ENCODE measurements around the gene PLSCR1. TPM values are rescaled to one million over a fixed set of nuclear protein-coding genes. Genes with fewer than 3 reads are reported as not detected.

The PLSCR1 gene, protein sequence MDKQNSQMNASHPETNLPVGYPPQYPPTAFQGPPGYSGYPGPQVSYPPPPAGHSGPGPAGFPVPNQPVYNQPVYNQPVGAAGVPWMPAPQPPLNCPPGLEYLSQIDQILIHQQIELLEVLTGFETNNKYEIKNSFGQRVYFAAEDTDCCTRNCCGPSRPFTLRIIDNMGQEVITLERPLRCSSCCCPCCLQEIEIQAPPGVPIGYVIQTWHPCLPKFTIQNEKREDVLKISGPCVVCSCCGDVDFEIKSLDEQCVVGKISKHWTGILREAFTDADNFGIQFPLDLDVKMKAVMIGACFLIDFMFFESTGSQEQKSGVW
- 100 to 1,000 TPM in 1 of 5 experiments, 10 to 100 TPM in 4; 14.6 to 174 (median 16.1) TPM for total RNA-seq
- 10 to 100 TPM; 17.7 to 20.5 TPM for polyA plus RNA-seq
- total RNA-seq = 7.3 reads per million, percentile 30 among the genes with 10 or more reads in this experiment

- H3K27me3 ChIP-seq (ENCODE audit: control insufficient read depth in 2 of 2, insufficient read depth in 2 of 2, low read length in 2 of 2) = no peaks in the 10 kb centered on the region
- no peaks in the 10 kb centered on the region for H3K9me3 ChIP-seq (ENCODE audit: control insufficient read depth in 2 of 3, low read length in 3 of 3)
- H3K4me1 Mint-ChIP-seq = peaks cover 36 to 73% (median 57%) of the 10 kb centered on the region in 7 donors
- H3K9me3 Mint-ChIP-seq = no peaks in the 10 kb centered on the region
- H3K27ac Mint-ChIP-seq = peak within 1 kb of the TSS; percentile 29 to 97 (median 86)
- H3K4me3 Mint-ChIP-seq = peak within 1 kb of the TSS; percentile 91 to 98 (median 93)
- H3K4me1 ChIP-seq (ENCODE audit: control insufficient read depth in 2 of 2, insufficient read depth in 2 of 2, low read length in 2 of 2) = peaks cover 12 to 28% of the 10 kb centered on the region in 2 donors
- peak within 1 kb of the TSS; percentile 82 for H3K4me3 ChIP-seq (ENCODE audit: low read length)
- intact Hi-C loops (cut with micrococcal nuclease) = loop anchor here (1.0 to 5.0 kb wide), 4 partner anchors 31 to 75 kb away; partner anchors contain the start of gene PLSCR2 (in 1 of the 2)
- peak; percentile 86 for ATAC-seq
- ChIA-PET CTCF (no interaction called here), POLR2A (interaction anchor here (0.9 kb wide), 1 partner anchor 74 kb away, joined by 3 read pairs; the partner anchor contains the start of gene PLSCR2)
- peaks cover 0 to 6% (median 0%) of the 10 kb centered on the region in 3 experiments for H3K36me3 ChIP-seq (ENCODE audit: control insufficient read depth in 2 of 3, insufficient read depth in 3 of 3, low read length in 3 of 3)
- H3K27ac ChIP-seq (ENCODE audit: low read depth, low read length) = peak within 1 kb of the TSS; percentile 68
- H3K27me3 Mint-ChIP-seq = no peaks in the 10 kb centered on the region
- DNase-seq = peak; percentile 40 to 77 (median 55)
- peaks cover 0 to 28% (median 0%) of the 10 kb centered on the region in 5 donors for H3K36me3 Mint-ChIP-seq
Measured at GRCh38 chr3:146544002-146544928, at the start of gene PLSCR1. Gene PLSCR1 (minus strand): TSS chr3:146544607. CDS start chr3:146536552, 8,055 bp downstream.

DNA sequence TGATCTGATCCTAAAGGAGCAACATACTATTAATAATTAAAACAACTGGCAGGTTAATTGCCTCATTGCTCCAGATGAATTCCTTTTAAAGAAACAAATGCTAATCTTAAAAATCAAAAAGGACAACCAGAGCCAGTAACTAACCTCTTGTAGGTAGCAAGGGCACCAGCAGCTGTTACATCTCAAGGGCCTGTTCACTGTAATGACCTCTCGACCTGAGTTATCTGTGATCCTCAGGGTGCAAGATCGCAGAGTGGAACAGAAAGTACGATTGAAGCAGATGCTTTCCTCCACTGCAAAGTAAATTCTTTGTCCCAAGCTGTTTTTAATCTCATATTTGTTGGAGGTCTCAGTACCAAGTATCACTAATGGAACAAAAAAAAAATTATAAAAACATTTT, 49.4 kb upstream of the PLSCR1 start:
- intact Hi-C loops (cut with micrococcal nuclease) = no loop called here
- peaks cover 0 to 1% (median 0%) of the 10 kb centered on the region in 11 donors for H3K9me3 Mint-ChIP-seq

GRCh38 chr3:146590521-146590920, 46.1 kb upstream of the PLSCR1 start:
- H3K4me3 ChIP-seq (ENCODE audit: low read length) = no peak overlapping the region
- Mint-ChIP-seq H3K4me1 (no peaks in the 10 kb centered on the region), H3K36me3 (no peaks in the 10 kb centered on the region), H3K27me3 (peaks cover 0 to 31% (median 10%) of the 10 kb centered on the region in 5 donors), H3K27ac (no peak overlapping the region), H3K4me3 (no peak overlapping the region), H3K9me3 (peaks cover 0 to 1% (median 0%) of the 10 kb centered on the region in 11 donors)
- H3K27ac ChIP-seq (ENCODE audit: low read depth, low read length) = no peak overlapping the region
- no peaks in the 10 kb centered on the region for H3K36me3 ChIP-seq (ENCODE audit: control insufficient read depth in 2 of 3, insufficient read depth in 3 of 3, low read length in 3 of 3)
- H3K4me1 ChIP-seq (ENCODE audit: control insufficient read depth in 2 of 2, insufficient read depth in 2 of 2, low read length in 2 of 2) = no peaks in the 10 kb centered on the region
- H3K27me3 ChIP-seq (ENCODE audit: control insufficient read depth in 2 of 2, insufficient read depth in 2 of 2, low read length in 2 of 2) = no peaks in the 10 kb centered on the region
- no peak for DNase-seq
- CTCF ChIA-PET = interaction anchor here (1.2 kb wide), 1 partner anchor 10 kb away, joined by 4 read pairs; no protein-coding TSS in a partner anchor
- no peaks in the 10 kb centered on the region for H3K9me3 ChIP-seq (ENCODE audit: control insufficient read depth in 2 of 3, low read length in 3 of 3)
- intact Hi-C loops (cut with micrococcal nuclease) = loop anchor here (1.0 kb wide), 2 partner anchors 50 to 51 kb away; no protein-coding TSS in a partner anchor
- POLR2A ChIA-PET = no interaction called here
- no peak for ATAC-seq

More for the DNA sequence above, 49.4 kb upstream of the PLSCR1 start:
- no peaks in the 10 kb centered on the region for H3K36me3 ChIP-seq (ENCODE audit: control insufficient read depth in 2 of 3, insufficient read depth in 3 of 3, low read length in 3 of 3)
- H3K27ac Mint-ChIP-seq = no peak overlapping the region
- H3K4me3 Mint-ChIP-seq = no peak overlapping the region
- CTCF ChIA-PET = interaction anchor here (0.5 to 1.3 kb wide), 3 partner anchors 9 to 1347 kb away, joined by 3 to 4 read pairs (median 3); no protein-coding TSS in a partner anchor
- no peaks in the 10 kb centered on the region for H3K36me3 Mint-ChIP-seq
- no peaks in the 10 kb centered on the region for H3K9me3 ChIP-seq (ENCODE audit: control insufficient read depth in 2 of 3, low read length in 3 of 3)
- ATAC-seq = no peak
- H3K4me1 Mint-ChIP-seq = no peaks in the 10 kb centered on the region
- no peak overlapping the region for H3K27ac ChIP-seq (ENCODE audit: low read depth, low read length)
- no peaks in the 10 kb centered on the region for H3K4me1 ChIP-seq (ENCODE audit: control insufficient read depth in 2 of 2, insufficient read depth in 2 of 2, low read length in 2 of 2)
- no peaks in the 10 kb centered on the region for H3K27me3 ChIP-seq (ENCODE audit: control insufficient read depth in 2 of 2, insufficient read depth in 2 of 2, low read length in 2 of 2)
- no peak overlapping the region for H3K4me3 ChIP-seq (ENCODE audit: low read length)
- POLR2A ChIA-PET = no interaction called here
- H3K27me3 Mint-ChIP-seq = peaks cover 4 to 26% (median 8%) of the 10 kb centered on the region in 5 donors
- DNase-seq = no peak

GRCh38 chr3:146589899-146590508, 45.6 kb upstream of the PLSCR1 start:
- H3K4me1 ChIP-seq (ENCODE audit: control insufficient read depth in 2 of 2, insufficient read depth in 2 of 2, low read length in 2 of 2) = no peaks in the 10 kb centered on the region
- Mint-ChIP-seq H3K4me1 (no peaks in the 10 kb centered on the region), H3K36me3 (no peaks in the 10 kb centered on the region), H3K27me3 (peaks cover 0 to 35% (median 10%) of the 10 kb centered on the region in 5 donors), H3K9me3 (peaks cover 0 to 1% (median 0%) of the 10 kb centered on the region in 11 donors), H3K27ac (no peak overlapping the region), H3K4me3 (no peak overlapping the region)
- ATAC-seq (no peak), DNase-seq (no peak)
- H3K4me3 ChIP-seq (ENCODE audit: low read length) = no peak overlapping the region
- no peaks in the 10 kb centered on the region for H3K36me3 ChIP-seq (ENCODE audit: control insufficient read depth in 2 of 3, insufficient read depth in 3 of 3, low read length in 3 of 3)
- ChIA-PET CTCF (interaction anchor here (1.2 kb wide), 1 partner anchor 9 kb away, joined by 4 read pairs; no protein-coding TSS in a partner anchor), POLR2A (no interaction called here)
- H3K9me3 ChIP-seq (ENCODE audit: control insufficient read depth in 2 of 3, low read length in 3 of 3) = no peaks in the 10 kb centered on the region
- no peak overlapping the region for H3K27ac ChIP-seq (ENCODE audit: low read depth, low read length)
- intact Hi-C loops (cut with micrococcal nuclease) = loop anchor here (1.0 kb wide), 2 partner anchors 50 to 51 kb away; no protein-coding TSS in a partner anchor
- no peaks in the 10 kb centered on the region for H3K27me3 ChIP-seq (ENCODE audit: control insufficient read depth in 2 of 2, insufficient read depth in 2 of 2, low read length in 2 of 2)

GRCh38 chr3:146585156-146585555, 40.7 kb upstream of the PLSCR1 start:
- H3K27ac ChIP-seq (ENCODE audit: low read depth, low read length) = no peak overlapping the region
- Mint-ChIP-seq H3K4me1 (peaks cover 0 to 5% (median 0%) of the 10 kb centered on the region in 7 donors), H3K9me3 (peaks cover 0 to 7% (median 3%) of the 10 kb centered on the region in 11 donors), H3K36me3 (peaks cover 0 to 9% (median 5%) of the 10 kb centered on the region in 5 donors), H3K27me3 (peaks cover 0 to 48% (median 18%) of the 10 kb centered on the region in 5 donors), H3K4me3 (no peak overlapping the region), H3K27ac (no peak overlapping the region)
- no peaks in the 10 kb centered on the region for H3K36me3 ChIP-seq (ENCODE audit: control insufficient read depth in 2 of 3, insufficient read depth in 3 of 3, low read length in 3 of 3)
- DNase-seq (no peak), ATAC-seq (no peak)
- no peaks in the 10 kb centered on the region for H3K4me1 ChIP-seq (ENCODE audit: control insufficient read depth in 2 of 2, insufficient read depth in 2 of 2, low read length in 2 of 2)
- POLR2A ChIA-PET = no interaction called here
- intact Hi-C loops (cut with micrococcal nuclease) = no loop called here
- no peaks in the 10 kb centered on the region for H3K9me3 ChIP-seq (ENCODE audit: control insufficient read depth in 2 of 3, low read length in 3 of 3)
- CTCF ChIA-PET = no interaction called here
- H3K27me3 ChIP-seq (ENCODE audit: control insufficient read depth in 2 of 2, insufficient read depth in 2 of 2, low read length in 2 of 2) = no peaks in the 10 kb centered on the region
- H3K4me3 ChIP-seq (ENCODE audit: low read length) = no peak overlapping the region

GRCh38 chr3:146581951-146582467, 37.6 kb upstream of the PLSCR1 start:
- no peak overlapping the region for H3K4me3 ChIP-seq (ENCODE audit: low read length)
- ChIA-PET CTCF (no interaction called here), POLR2A (no interaction called here)
- Mint-ChIP-seq H3K9me3 (peaks cover 0 to 6% (median 3%) of the 10 kb centered on the region in 11 donors), H3K27me3 (peaks cover 0 to 33% (median 14%) of the 10 kb centered on the region in 5 donors), H3K36me3 (peaks cover 0 to 9% (median 5%) of the 10 kb centered on the region in 5 donors), H3K27ac (no peak overlapping the region), H3K4me1 (peaks cover 0 to 5% (median 0%) of the 10 kb centered on the region in 7 donors), H3K4me3 (no peak overlapping the region)
- ATAC-seq (peak; percentile 26), DNase-seq (no peak)
- no peaks in the 10 kb centered on the region for H3K27me3 ChIP-seq (ENCODE audit: control insufficient read depth in 2 of 2, insufficient read depth in 2 of 2, low read length in 2 of 2)
- intact Hi-C loops (cut with micrococcal nuclease) = no loop called here
- no peaks in the 10 kb centered on the region for H3K4me1 ChIP-seq (ENCODE audit: control insufficient read depth in 2 of 2, insufficient read depth in 2 of 2, low read length in 2 of 2)
- no peaks in the 10 kb centered on the region for H3K9me3 ChIP-seq (ENCODE audit: control insufficient read depth in 2 of 3, low read length in 3 of 3)
- H3K36me3 ChIP-seq (ENCODE audit: control insufficient read depth in 2 of 3, insufficient read depth in 3 of 3, low read length in 3 of 3) = no peaks in the 10 kb centered on the region
- no peak overlapping the region for H3K27ac ChIP-seq (ENCODE audit: low read depth, low read length)

Measured in naive thymus-derived CD4-positive, alpha-beta T cell (primary cell).